Mesothelial cell of epicardium (in vitro differentiated cells): Measurements from ENCODE around the gene FTO. TPM values are rescaled to one million over a fixed set of nuclear protein-coding genes. Genes with fewer than 3 reads are reported as not detected.

Experiments used
- DNase-seq, 2 experiments: peaks; one replicate each; pipeline ENCODE4 v3.0.0; 2021; ENCODE audit warnings: low spot score in 2 of 2; ENCODE audit not compliant: unreplicated experiment in 2 of 2
- H3K27ac Mint-ChIP-seq: 2 replicates; pipeline ENCODE4 v1.8.0; 2021; ENCODE audit warnings: mixed read lengths
- H3K27me3 Mint-ChIP-seq: 2 replicates; pipeline ENCODE4 v1.8.0; 2021; ENCODE audit warnings: low read depth, mixed read lengths
- H3K36me3 Mint-ChIP-seq: 2 replicates; pipeline ENCODE4 v1.8.0; 2021; ENCODE audit warnings: mixed read lengths
- H3K4me1 Mint-ChIP-seq: 2 replicates; pipeline ENCODE4 v1.8.0; 2021; ENCODE audit warnings: mixed read lengths
- H3K4me3 Mint-ChIP-seq: 2 replicates; pipeline ENCODE4 v1.8.0; 2021; ENCODE audit warnings: mild to moderate bottlenecking, moderate library complexity, mixed read lengths
- H3K9me3 Mint-ChIP-seq: 2 replicates; pipeline ENCODE4 v1.8.0; 2021; ENCODE audit warnings: mixed read lengths
- total RNA-seq: library from RNA; stranded (reverse); gene quantifications from 3 replicates; pipeline ENCODE4 v1.2.1, GENCODE V29; 2021
- TF ChIP-seq, protein P1 (sequence below): fragments of 200-600 bp; sonication (generic); IDR thresholded peaks from one replicate; pipeline ENCODE4 v1.5.0; 2021; ENCODE audit warnings: antibody characterized with exemption; ENCODE audit not compliant: unreplicated experiment

Gene FTO
- total RNA-seq, 1 donor from 2014 or later, result 103 TPM

DNA sequence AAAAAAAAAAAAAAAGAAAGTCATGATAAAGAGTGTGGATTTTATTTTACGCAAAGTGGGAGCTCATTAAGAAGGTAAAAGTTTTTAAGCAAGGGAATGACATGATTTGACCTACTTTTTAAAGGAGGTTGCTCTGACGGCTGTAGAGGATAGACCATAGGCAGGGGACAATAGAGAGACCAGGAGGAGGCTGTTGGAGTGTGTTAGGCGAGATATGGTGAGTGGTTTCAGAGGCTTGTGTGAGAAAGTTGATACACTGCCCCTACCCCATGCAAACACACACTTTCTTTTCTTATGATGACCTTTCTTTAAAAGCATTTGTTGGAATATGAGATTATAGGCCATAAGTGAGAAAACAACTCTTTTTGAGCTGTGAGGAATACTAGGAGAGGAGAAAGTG lies 82.0 kb downstream of the FTO start:
- Mint-ChIP-seq H3K27me3 (no peaks in the 10 kb centered on the region), H3K36me3 (peaks cover 1% of the 10 kb centered on the region), H3K4me1 (peaks cover 22% of the 10 kb centered on the region), H3K4me3 (no peak overlapping the region), H3K27ac (no peak overlapping the region), H3K9me3 (no peaks in the 10 kb centered on the region)
- TF ChIP-seq, protein P1, sequence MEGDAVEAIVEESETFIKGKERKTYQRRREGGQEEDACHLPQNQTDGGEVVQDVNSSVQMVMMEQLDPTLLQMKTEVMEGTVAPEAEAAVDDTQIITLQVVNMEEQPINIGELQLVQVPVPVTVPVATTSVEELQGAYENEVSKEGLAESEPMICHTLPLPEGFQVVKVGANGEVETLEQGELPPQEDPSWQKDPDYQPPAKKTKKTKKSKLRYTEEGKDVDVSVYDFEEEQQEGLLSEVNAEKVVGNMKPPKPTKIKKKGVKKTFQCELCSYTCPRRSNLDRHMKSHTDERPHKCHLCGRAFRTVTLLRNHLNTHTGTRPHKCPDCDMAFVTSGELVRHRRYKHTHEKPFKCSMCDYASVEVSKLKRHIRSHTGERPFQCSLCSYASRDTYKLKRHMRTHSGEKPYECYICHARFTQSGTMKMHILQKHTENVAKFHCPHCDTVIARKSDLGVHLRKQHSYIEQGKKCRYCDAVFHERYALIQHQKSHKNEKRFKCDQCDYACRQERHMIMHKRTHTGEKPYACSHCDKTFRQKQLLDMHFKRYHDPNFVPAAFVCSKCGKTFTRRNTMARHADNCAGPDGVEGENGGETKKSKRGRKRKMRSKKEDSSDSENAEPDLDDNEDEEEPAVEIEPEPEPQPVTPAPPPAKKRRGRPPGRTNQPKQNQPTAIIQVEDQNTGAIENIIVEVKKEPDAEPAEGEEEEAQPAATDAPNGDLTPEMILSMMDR, result no peak
- DNase-seq, result no peak

GRCh38 chr16:53787423-53787822 lies 83.5 kb downstream of the FTO start:
- H3K4me3 Mint-ChIP-seq, result no peak overlapping the region
- peaks cover 1% of the 10 kb centered on the region for H3K36me3 Mint-ChIP-seq
- DNase-seq, result no peak
- H3K27me3 Mint-ChIP-seq, result no peaks in the 10 kb centered on the region
- TF ChIP-seq, protein P1, result no peak
- H3K27ac Mint-ChIP-seq, result no peak overlapping the region
- H3K4me1 Mint-ChIP-seq, result peaks cover 22% of the 10 kb centered on the region
- H3K9me3 Mint-ChIP-seq, result no peaks in the 10 kb centered on the region

DNA sequence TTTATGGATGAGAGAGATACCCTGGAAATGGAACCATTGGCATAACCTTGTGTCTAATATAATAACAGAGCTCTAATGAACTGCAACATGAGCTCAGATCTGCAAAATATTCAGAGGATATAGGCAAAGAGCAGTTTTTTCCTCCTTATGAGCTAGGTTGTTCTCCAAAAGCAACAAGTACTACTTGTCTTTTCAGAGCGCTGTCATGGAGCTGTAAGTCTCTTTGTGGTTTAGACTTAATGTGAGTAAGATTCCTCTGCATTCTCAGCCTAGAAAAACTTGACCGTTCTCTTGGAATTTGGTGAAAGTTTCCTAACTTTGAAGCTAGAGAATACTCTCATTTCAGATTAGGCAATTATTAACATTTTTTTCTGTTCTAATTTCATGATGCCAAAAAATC lies 85.2 kb downstream of the FTO start:
- no peak overlapping the region for H3K4me3 Mint-ChIP-seq
- peak overlapping the region; percentile 68 for H3K27ac Mint-ChIP-seq

DNA sequence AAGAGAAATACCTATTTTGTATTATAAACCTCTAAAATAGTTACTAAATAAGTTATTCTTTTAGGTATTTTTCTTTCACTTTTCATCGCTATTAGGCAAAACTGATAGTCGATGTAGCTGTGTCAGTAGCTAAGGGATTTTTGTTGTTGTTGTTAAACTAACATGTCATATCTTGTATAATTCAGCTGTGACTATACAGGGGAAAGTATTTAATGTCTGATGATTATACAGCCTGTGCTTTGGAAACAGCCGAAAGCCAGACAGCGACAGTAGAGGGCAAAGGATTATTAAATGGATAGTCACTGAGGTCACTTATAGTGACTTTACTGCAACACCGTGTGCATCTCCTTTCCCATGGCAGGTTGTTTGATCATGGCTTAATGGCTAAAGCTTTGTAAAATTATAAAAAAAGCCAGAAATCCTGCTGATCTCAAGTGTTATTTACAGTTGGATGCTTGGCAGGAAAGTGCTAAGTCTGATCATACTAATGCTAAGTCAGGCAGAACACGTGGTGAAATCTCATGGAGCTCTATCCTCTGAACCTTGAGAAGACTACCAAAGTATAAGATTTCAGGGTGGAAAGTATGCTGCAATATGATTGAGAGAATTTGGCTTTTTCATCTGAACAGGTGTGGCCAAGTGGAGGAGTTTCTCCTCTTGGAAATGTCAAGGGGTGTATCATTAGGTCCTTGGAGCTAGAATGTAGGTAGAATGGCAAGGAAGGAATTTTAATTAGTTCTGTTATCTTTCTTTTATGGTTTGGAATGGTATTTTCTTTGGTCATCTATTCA lies 88.4 kb downstream of the FTO start:
- DNase-seq, result no peak
- Mint-ChIP-seq H3K27ac (peak overlapping the region; percentile 4), H3K27me3 (no peaks in the 10 kb centered on the region), H3K36me3 (no peaks in the 10 kb centered on the region), H3K4me1 (peaks cover 11% of the 10 kb centered on the region), H3K4me3 (no peak overlapping the region), H3K9me3 (no peaks in the 10 kb centered on the region)
- TF ChIP-seq, protein P1, result no peak

More for the DNA sequence above, 85.2 kb downstream of the FTO start:
- TF ChIP-seq, protein P1, result no peak
- no peak for DNase-seq
- Mint-ChIP-seq H3K4me1 (peaks cover 23% of the 10 kb centered on the region), H3K27me3 (no peaks in the 10 kb centered on the region), H3K9me3 (no peaks in the 10 kb centered on the region), H3K36me3 (no peaks in the 10 kb centered on the region)

DNA sequence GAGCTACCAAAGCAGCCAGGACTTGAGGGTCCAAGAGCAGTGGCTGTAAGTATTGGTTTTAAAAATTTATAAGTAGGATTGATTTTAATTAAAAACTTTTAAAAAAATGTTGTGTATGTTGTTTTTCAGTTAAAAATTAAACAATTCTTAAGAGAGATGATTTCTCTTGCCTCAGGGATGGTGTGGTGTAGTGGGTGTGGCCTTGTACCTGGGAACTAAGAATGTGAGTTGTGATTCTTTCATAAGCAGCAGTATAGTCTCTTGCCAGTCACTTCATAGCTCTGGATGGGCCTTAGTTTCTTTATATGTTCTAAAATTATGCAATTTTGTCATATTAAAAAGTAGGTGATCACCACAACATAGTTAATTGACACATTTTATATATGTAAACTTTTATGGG lies 99.5 kb downstream of the FTO start:
- Mint-ChIP-seq H3K9me3 (peaks cover 32% of the 10 kb centered on the region), H3K27ac (no peak overlapping the region), H3K27me3 (no peaks in the 10 kb centered on the region), H3K4me1 (peaks cover 6% of the 10 kb centered on the region), H3K36me3 (peaks cover 17% of the 10 kb centered on the region), H3K4me3 (no peak overlapping the region)
- no peak for DNase-seq
- TF ChIP-seq, protein P1, result no peak
